ENCODE measurements around the gene AKR1E2. TPM values are rescaled to one million over a fixed set of nuclear protein-coding genes. Genes with fewer than 3 reads are reported as not detected.
A peak's percentile ranks its signal among the peaks of the same experiment; 100 is the strongest.

The AKR1E2 gene
- total RNA-seq = 10 to 100 TPM in 1 of 2 donors, 1 to 10 TPM in 1; 1.8 to 16.2 TPM

- H3K36me3 ChIP-seq = no peaks in the 10 kb centered on the region
- intact Hi-C loops (cut with DNase I) = loop anchor here (10.0 kb wide), 1 partner anchor 609 kb away; no protein-coding TSS in a partner anchor
- H3K4me3 ChIP-seq = peak within 1 kb of the TSS; percentile 38 to 43
- no peaks in the 10 kb centered on the region for H3K4me1 ChIP-seq (replicated peaks)
- WGBS = 14% methylated on average over 61 of the region's 87 CpGs
- H3K27me3 ChIP-seq (replicated peaks; ENCODE audit: insufficient read depth) = peaks cover 2% of the 10 kb centered on the region
- peak within 1 kb of the TSS; percentile 73 to 74 for H3K27ac ChIP-seq
- TF ChIP-seq POLR2AphosphoS5 (IDR thresholded peaks at IDR 0.05) (no peak), CTCF (IDR thresholded peaks at IDR 0.05) (no peak), POLR2A (IDR thresholded peaks at IDR 0.05) (peak; percentile 3)
- no peaks in the 10 kb centered on the region for H3K9me3 ChIP-seq
- peak; percentile 64 for DNase-seq (ENCODE audit: low spot score)
These were observed at the start of gene AKR1E2 for GRCh38 chr10:4825868-4826791. Gene AKR1E2, plus strand, starts transcription at chr10:4826207. Its CDS starts 118 bp downstream, at chr10:4826325.

GRCh38 chr10:4776234-4776638, 49.8 kb upstream of the AKR1E2 start:
- no peak overlapping the region for H3K27ac ChIP-seq
- no peaks in the 10 kb centered on the region for H3K4me1 ChIP-seq (replicated peaks)
- intact Hi-C loops (cut with DNase I) = no loop called here
- no peaks in the 10 kb centered on the region for H3K36me3 ChIP-seq
- no peak overlapping the region for H3K4me3 ChIP-seq
- WGBS = 88% methylated on average over 2 of the region's 2 CpGs
- TF ChIP-seq POLR2A (IDR thresholded peaks at IDR 0.05) = no peak
- no peak for TF ChIP-seq POLR2AphosphoS5 (IDR thresholded peaks at IDR 0.05)
- no peak for TF ChIP-seq CTCF (IDR thresholded peaks at IDR 0.05)
- no peaks in the 10 kb centered on the region for H3K27me3 ChIP-seq (replicated peaks; ENCODE audit: insufficient read depth)
- no peak for DNase-seq (ENCODE audit: low spot score)
- H3K9me3 ChIP-seq = no peaks in the 10 kb centered on the region

- no peaks in the 10 kb centered on the region for H3K4me1 ChIP-seq (replicated peaks)
- no peak for DNase-seq (ENCODE audit: low spot score)
- intact Hi-C loops (cut with DNase I) = no loop called here
- no peak overlapping the region for H3K27ac ChIP-seq
- no peaks in the 10 kb centered on the region for H3K36me3 ChIP-seq
- no peaks in the 10 kb centered on the region for H3K27me3 ChIP-seq (replicated peaks; ENCODE audit: insufficient read depth)
- no peak for TF ChIP-seq CTCF (IDR thresholded peaks at IDR 0.05)
- TF ChIP-seq POLR2A (IDR thresholded peaks at IDR 0.05) = no peak
- no peak for TF ChIP-seq POLR2AphosphoS5 (IDR thresholded peaks at IDR 0.05)
- no peak overlapping the region for H3K4me3 ChIP-seq
- no peaks in the 10 kb centered on the region for H3K9me3 ChIP-seq
These were observed 47.2 kb upstream of the AKR1E2 start for GRCh38 chr10:4778761-4779160.

- Histone ChIP-seq H3K4me3 (no peak overlapping the region), H3K27ac (no peak overlapping the region), H3K27me3 (replicated peaks; ENCODE audit: insufficient read depth) (no peaks in the 10 kb centered on the region), H3K4me1 (replicated peaks) (no peaks in the 10 kb centered on the region), H3K9me3 (no peaks in the 10 kb centered on the region), H3K36me3 (no peaks in the 10 kb centered on the region)
- intact Hi-C loops (cut with DNase I) = no loop called here
- no peak for DNase-seq (ENCODE audit: low spot score)
- 78% methylated on average over 2 of the region's 2 CpGs for WGBS
- TF ChIP-seq POLR2A (IDR thresholded peaks at IDR 0.05) (no peak), CTCF (IDR thresholded peaks at IDR 0.05) (no peak), POLR2AphosphoS5 (IDR thresholded peaks at IDR 0.05) (no peak)
These were observed 45.9 kb upstream of the AKR1E2 start for GRCh38 chr10:4780091-4780490.

GRCh38 chr10:4780782-4781181, 45.2 kb upstream of the AKR1E2 start:
- Histone ChIP-seq H3K4me1 (replicated peaks) (no peaks in the 10 kb centered on the region), H3K27me3 (replicated peaks; ENCODE audit: insufficient read depth) (no peaks in the 10 kb centered on the region), H3K27ac (no peak overlapping the region), H3K4me3 (no peak overlapping the region), H3K36me3 (no peaks in the 10 kb centered on the region), H3K9me3 (no peaks in the 10 kb centered on the region)
- TF ChIP-seq POLR2AphosphoS5 (IDR thresholded peaks at IDR 0.05) (no peak), POLR2A (IDR thresholded peaks at IDR 0.05) (no peak), CTCF (IDR thresholded peaks at IDR 0.05) (no peak)
- 66% methylated on average over 6 of the region's 6 CpGs for WGBS
- DNase-seq (ENCODE audit: low spot score) = no peak
- intact Hi-C loops (cut with DNase I) = no loop called here
